Upper lobe of left lung (tissue), 4 donors: ENCODE data around the gene STAB2.

Experiments
- CTCF ChIP-seq, 6 experiments: fragments of 450-650 bp in 4 of 6; fragments of 200-600 bp in 2 of 6; sonication (generic) in 2 of 6; IDR thresholded peaks; one replicate each; pipeline ENCODE4 v1.5.1; 2016 to 2019; ENCODE audit warnings: antibody characterized with exemption in 6 of 6
- EP300 ChIP-seq, 4 donors: sonication (generic); formaldehyde crosslinking; IDR thresholded peaks; one replicate each; pipeline ENCODE4 v1.5.1; 2017; ENCODE audit warnings: antibody characterized with exemption in 4 of 4, control low read depth in 2 of 4
- POLR2A ChIP-seq, 4 donors: fragments of 450-650 bp; IDR thresholded peaks; one replicate each; pipeline ENCODE4 v1.5.1; 2016 to 2017; ENCODE audit warnings: antibody characterized with exemption in 4 of 4, mild to moderate bottlenecking in 2 of 4
- POLR2AphosphoS5 ChIP-seq, 2 donors: sonication (generic); formaldehyde crosslinking; IDR thresholded peaks; one replicate each; pipeline ENCODE4 v1.5.1; 2017; ENCODE audit warnings: antibody characterized with exemption in 2 of 2

DNA sequence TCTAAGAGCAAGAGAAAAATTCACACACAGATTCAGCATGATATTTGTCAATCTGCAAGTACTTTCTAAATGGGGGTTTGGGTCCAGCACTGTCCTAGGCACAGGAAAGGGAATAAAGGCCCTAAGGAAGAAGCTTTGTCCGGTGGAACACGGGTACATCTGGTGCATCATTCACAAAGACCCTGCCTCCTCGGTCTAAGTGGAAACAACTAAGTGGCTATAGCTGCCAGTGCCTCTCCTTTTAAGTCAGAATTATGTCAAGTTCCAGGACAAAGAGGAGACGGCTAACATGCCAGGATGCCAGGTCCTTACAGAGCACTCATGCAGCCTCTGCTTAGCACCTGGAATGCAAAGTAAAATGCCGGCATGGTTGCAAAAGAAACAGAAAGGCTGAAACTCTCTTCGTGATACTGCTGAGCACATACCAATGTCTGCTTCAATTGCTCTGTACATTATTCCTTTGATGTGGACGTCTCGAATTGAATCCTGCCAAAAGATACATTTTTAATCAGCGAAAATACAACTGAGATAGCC lies 206.5 kb downstream of the STAB2 start:
- TF ChIP-seq CTCF (IDR thresholded peaks at IDR 0.05) = no peak
- TF ChIP-seq EP300 (IDR thresholded peaks at IDR 0.05) = no peak
- TF ChIP-seq POLR2A (IDR thresholded peaks at IDR 0.05) = no peak
- no peak for TF ChIP-seq POLR2AphosphoS5 (IDR thresholded peaks at IDR 0.05)
